H1 (cell line): ENCODE results near the gene SPOCK3. TPM values are rescaled to one million over a fixed set of nuclear protein-coding genes. Genes with fewer than 3 reads are reported as not detected.

Experiments used
- CTCF ChIA-PET: fragments of 300-600 bp; sonication (Branson Sonifier 250); formaldehyde crosslinking; loops from one replicate; lab custom pipeline; 2021; ENCODE audit not compliant: partially characterized antibody; lab: Charles Lee
- POLR2A ChIA-PET: fragments of 300-600 bp; sonication (Branson Sonifier 250); formaldehyde crosslinking; loops from one replicate; lab custom pipeline; 2021; ENCODE audit warnings: inconsistent platforms; ENCODE audit not compliant: partially characterized antibody; lab: Charles Lee
- DNase-seq, 2 experiments: peaks; one replicate each; pipeline versions ENCODE4 v3.0.0 to v3.0.0-alpha.2; 2010 to 2022; ENCODE audit warnings: low spot score in 2 of 2, low read depth in 1 of 2, mixed read lengths in 1 of 2
- FAIRE-seq: peaks from 2 replicates; lab custom pipeline; 2011; peaks lifted over from hg19 to GRCh38; lab: Jason Lieb, UNC
- H2AFZ ChIP-seq: 2 replicates; pipeline ENCODE4 v1.8.1; 2012; ENCODE audit warnings: low read length, inconsistent platforms
- H2AK5ac ChIP-seq: 2 replicates; pipeline ENCODE4 v1.6.1; 2013; ENCODE audit warnings: low read depth, low read length
- H2BK120ac ChIP-seq: replicated peaks from 2 replicates; pipeline ENCODE3; 2013; ENCODE audit warnings: low read depth, low read length, inconsistent platforms
- H2BK12ac ChIP-seq: 2 replicates; pipeline ENCODE4 v1.6.1; 2013; ENCODE audit warnings: low read depth, low read length
- H2BK15ac ChIP-seq: 2 replicates; pipeline ENCODE4 v1.6.1; 2013; ENCODE audit warnings: low read length
- H2BK20ac ChIP-seq: 2 replicates; pipeline ENCODE4 v1.6.1; 2013; ENCODE audit warnings: low read length
- H2BK5ac ChIP-seq: 2 replicates; pipeline ENCODE4 v1.6.1; 2013; ENCODE audit warnings: low read depth, low read length
- H3K14ac ChIP-seq: 2 replicates; pipeline ENCODE4 v1.6.1; 2013; ENCODE audit warnings: inconsistent platforms; ENCODE audit not compliant: insufficient read length
- H3K18ac ChIP-seq: 2 replicates; pipeline ENCODE4 v1.6.1; 2013; ENCODE audit warnings: low read length; ENCODE audit errors: extremely low read depth
- H3K23ac ChIP-seq: 2 replicates; pipeline ENCODE4 v1.6.1; 2013; ENCODE audit warnings: inconsistent platforms; ENCODE audit not compliant: insufficient read length
- H3K23me2 ChIP-seq: 2 replicates; pipeline ENCODE4 v1.6.1; 2013; ENCODE audit warnings: low read depth, low read length
- H3K27ac ChIP-seq: 2 replicates; pipeline ENCODE4 v1.6.1; 2011; ENCODE audit warnings: low read depth, low read length, inconsistent platforms
- H3K27me3 ChIP-seq, 4 experiments: replicated peaks in 1 of 4; 1 replicate in 1 of 4; 2 replicates in 3 of 4; pipeline versions ENCODE4 v1.6.1 to v1.8.1; 2011 to 2013; ENCODE audit warnings: low read length in 3 of 4, mild to moderate bottlenecking in 3 of 4, inconsistent platforms in 2 of 4, mixed read lengths in 2 of 4, moderate library complexity in 1 of 4; ENCODE audit not compliant: control insufficient read depth in 3 of 4, insufficient read depth in 3 of 4; ENCODE audit errors: extremely low read depth in 1 of 4
- H3K36me3 ChIP-seq, 4 experiments: 2 replicates each; pipeline versions ENCODE4 v1.6.1 to v1.8.1; 2011 to 2013; ENCODE audit warnings: mild to moderate bottlenecking in 4 of 4, low read length in 3 of 4, moderate library complexity in 2 of 4, control low read depth in 1 of 4, inconsistent platforms in 1 of 4; ENCODE audit not compliant: insufficient read depth in 4 of 4, control insufficient read depth in 2 of 4
- H3K4ac ChIP-seq: replicated peaks from 2 replicates; pipeline ENCODE3; 2013; ENCODE audit warnings: low read length, low read depth, mixed read lengths, inconsistent platforms; ENCODE audit not compliant: insufficient read length
- H3K4me1 ChIP-seq, 4 experiments: replicated peaks in 1 of 4; 1 replicate in 1 of 4; 2 replicates in 3 of 4; pipeline versions ENCODE4 v1.6.1 to v1.8.1; 2011 to 2013; ENCODE audit warnings: low read length in 3 of 4, inconsistent platforms in 2 of 4, mixed read lengths in 1 of 4; ENCODE audit not compliant: insufficient read depth in 4 of 4, control insufficient read depth in 3 of 4
- H3K4me2 ChIP-seq, 2 experiments: 2 replicates each; pipeline versions ENCODE4 v1.6.1 to v1.8.1; 2011 to 2013; ENCODE audit warnings: low read depth in 2 of 2, low read length in 2 of 2, control low read depth in 1 of 2, inconsistent platforms in 1 of 2, mild to moderate bottlenecking in 1 of 2; ENCODE audit not compliant: insufficient read depth in 1 of 2
- H3K4me3 ChIP-seq, 4 experiments: fragments of 200-600, 300-600 bp in 1 of 4; sonication (generic), shearing (Covaris generic), sonication (Bioruptor Twin) in 1 of 4; 2 replicates each; pipeline versions ENCODE4 v1.5.1 to v1.8.1; 2011 to 2016; ENCODE audit warnings: low read length in 4 of 4, low read depth in 3 of 4, control low read depth in 2 of 4, inconsistent platforms in 2 of 4, mild to moderate bottlenecking in 2 of 4, mixed read lengths in 1 of 4, moderate library complexity in 1 of 4; ENCODE audit not compliant: insufficient read depth in 2 of 4; ENCODE audit errors: extremely low read depth in 1 of 4
- H3K56ac ChIP-seq: replicated peaks from 2 replicates; pipeline ENCODE3; 2013; ENCODE audit warnings: low read depth, mild to moderate bottlenecking, mixed read lengths, low read length, inconsistent platforms; ENCODE audit not compliant: insufficient read length
- H3K79me1 ChIP-seq: 2 replicates; pipeline ENCODE4 v1.6.1; 2013; ENCODE audit warnings: low read depth, low read length, control low read depth
- H3K79me2 ChIP-seq, 2 experiments: 2 replicates each; pipeline versions ENCODE4 v1.6.1 to v1.8.1; 2012 to 2013; ENCODE audit warnings: low read length in 2 of 2, mild to moderate bottlenecking in 2 of 2, inconsistent platforms in 1 of 2; ENCODE audit not compliant: insufficient read depth in 2 of 2, control insufficient read depth in 1 of 2
- H3K9ac ChIP-seq, 4 experiments: replicated peaks in 1 of 4; 1 replicate in 1 of 4; 2 replicates in 3 of 4; pipeline versions ENCODE4 v1.6.1 to v1.8.1; 2011 to 2013; ENCODE audit warnings: low read depth in 3 of 4, low read length in 3 of 4, control low read depth in 2 of 4, mild to moderate bottlenecking in 2 of 4, moderate library complexity in 2 of 4, inconsistent platforms in 1 of 4; ENCODE audit errors: extremely low read depth in 1 of 4
- H3K9me3 ChIP-seq, 2 experiments: 2 replicates each; pipeline versions ENCODE4 v1.6.1 to v1.8.1; 2012 to 2013; ENCODE audit warnings: mild to moderate bottlenecking in 2 of 2, moderate library complexity in 2 of 2, control low read depth in 1 of 2, inconsistent platforms in 1 of 2, low read depth in 1 of 2, low read length in 1 of 2, mixed read lengths in 1 of 2; ENCODE audit not compliant: insufficient read depth in 2 of 2
- H4K20me1 ChIP-seq, 2 experiments: replicated peaks in 1 of 2; 2 replicates each; pipeline versions ENCODE3 to v1.8.1; 2011 to 2013; ENCODE audit warnings: inconsistent platforms in 2 of 2, low read length in 2 of 2, mild to moderate bottlenecking in 1 of 2; ENCODE audit not compliant: insufficient read depth in 2 of 2, control insufficient read depth in 1 of 2
- H4K5ac ChIP-seq: 2 replicates; pipeline ENCODE4 v1.6.1; 2013; ENCODE audit warnings: low read length, low read depth, mixed read lengths, inconsistent platforms; ENCODE audit not compliant: insufficient read length
- H4K8ac ChIP-seq: 2 replicates; pipeline ENCODE4 v1.8.0; 2013; ENCODE audit warnings: mild to moderate bottlenecking, moderate library complexity, low read length, inconsistent platforms; ENCODE audit not compliant: insufficient read depth; ENCODE audit errors: extremely low read depth
- H4K91ac ChIP-seq: replicated peaks from 2 replicates; pipeline ENCODE3; 2013; ENCODE audit warnings: low read length, mixed read lengths, inconsistent platforms; ENCODE audit not compliant: insufficient read length
- GABPA ChIP-seq: IDR thresholded peaks from 2 replicates; pipeline ENCODE4 v1.6.1; 2011; ENCODE audit warnings: mild to moderate bottlenecking, low read length, moderate library complexity, borderline replicate concordance; ENCODE audit not compliant: insufficient read depth
- RBBP5 ChIP-seq: IDR thresholded peaks from 2 replicates; pipeline ENCODE4 v1.7.1; 2012; ENCODE audit warnings: low read depth, mild to moderate bottlenecking, inconsistent platforms, low read length, moderate library complexity, borderline replicate concordance
- SRF ChIP-seq: IDR thresholded peaks from 2 replicates; pipeline ENCODE4 v1.6.1; 2011; ENCODE audit warnings: mild to moderate bottlenecking, low read depth, low read length, moderate library complexity
- WGBS, 2 experiments: shearing (Covaris generic) in 1 of 2; methylation state at CpG; one replicate each; pipeline versions ENCODE4 v1.1.6 to v1.1.7; 2013 to 2015; ENCODE audit warnings: low lambda C conversion rate in 2 of 2, mixed read lengths in 2 of 2, inconsistent platforms in 1 of 2, low coverage in 1 of 2, missing lambda C conversion rate in 1 of 2; ENCODE audit not compliant: insufficient replicate concordance in 2 of 2, insufficient coverage in 1 of 2, insufficient read length in 1 of 2; ENCODE audit errors: extremely low coverage in 1 of 2, missing lambda C conversion rate in 1 of 2; 5-methylcytosine and 5-hydroxymethylcytosine counted together
- polyA plus RNA-seq, 7 experiments: library from polyadenylated mRNA; depleted of rRNA in 3 of 7; stranded (reverse) in 5 of 7; unstranded in 2 of 7; fragments of >200 nt in 5 of 7; fragments of 200-250 nt in 2 of 7; gene quantifications; 1 replicate in 5 of 7; 2 replicates in 1 of 7; 4 replicates in 1 of 7; pipeline versions ENCODE4 v1.2.1 to v1.2.3, GENCODE V29; 2011 to 2013; ENCODE audit warnings: missing spikeins in 2 of 7, mixed read lengths in 2 of 7
- total RNA-seq: library from RNA; stranded (reverse); fragmentation: NEBNext Ultra II Directional; extraction: Animal tissue kit (Norgen Biotek cat#: 25700); gene quantifications from 2 replicates; pipeline ENCODE4 v1.2.1, GENCODE V29; 2021

SPOCK3 gene
- total and polyA plus RNA-seq, 2 of the 8 experiments (the other 6 are each of a cell fraction or from before 2014, with no cell fraction given): 0.14 to 0.60 TPM

GRCh38 chr4:167000141-167000852, 234.0 kb downstream of the SPOCK3 start:
- Histone ChIP-seq H3K79me2 (no peaks in the 10 kb centered on the region), H4K5ac (no peak overlapping the region), H3K56ac (no peak overlapping the region), H2AK5ac (no peak overlapping the region), H2BK20ac (no peak overlapping the region), H3K4ac (no peak overlapping the region), H2BK120ac (no peak overlapping the region), H3K14ac (no peak overlapping the region), H2BK12ac (no peak overlapping the region), H3K18ac (no peak overlapping the region), H4K91ac (no peak overlapping the region), H2BK5ac (no peak overlapping the region), H3K23ac (no peak overlapping the region), H3K79me1 (no peaks in the 10 kb centered on the region), H3K4me3 (no peak overlapping the region), H3K23me2 (no peaks in the 10 kb centered on the region), H3K9me3 (no peaks in the 10 kb centered on the region), H3K27me3 (no peaks in the 10 kb centered on the region), H4K20me1 (no peaks in the 10 kb centered on the region), H3K27ac (no peak overlapping the region), H2BK15ac (no peak overlapping the region)
- CTCF ChIA-PET: interaction anchor here (1.4 kb wide), 1 partner anchor 19 kb away, joined by 3 read pairs; no protein-coding TSS in a partner anchor
- FAIRE-seq: no peak
- POLR2A ChIA-PET: no interaction called here
- no peak for DNase-seq
- no peak for TF ChIP-seq GABPA
- no peak for TF ChIP-seq SRF
- TF ChIP-seq RBBP5: no peak
- TF ChIP-seq, all 59 proteins: peak for 0
- H3K4me2 ChIP-seq: no peak overlapping the region
- H3K9ac ChIP-seq: no peak overlapping the region
- no peaks in the 10 kb centered on the region for H3K4me1 ChIP-seq
- no peaks in the 10 kb centered on the region for H3K36me3 ChIP-seq
- 95% methylated on average over 4 of the region's 4 CpGs; no CpG with 5 or more reads in 1 of the 2 experiments for WGBS, 2 experiments
- no peak overlapping the region for H4K8ac ChIP-seq
- H2AFZ ChIP-seq: no peak overlapping the region
